ENCODE data around the gene OSBP. TPM values are rescaled to one million over a fixed set of nuclear protein-coding genes. Genes with fewer than 3 reads are reported as not detected.

OSBP gene
- total and polyA plus RNA-seq, 9 of the 15 experiments (the other 6 are each of a cell fraction or from before 2014, with no cell fraction given), result 11.7 to 49.0 (median 28.7) TPM

- TF ChIP-seq ZNF253 (CRISPR knock-in tag; conservative IDR thresholded peaks at IDR 0.05) (no peak), MYC (IDR thresholded peaks at IDR 0.05; ENCODE audit: low read depth, low read length) (peak; percentile 96), MYC (CRISPR knock-in tag; IDR thresholded peaks at IDR 0.05; ENCODE audit: borderline replicate concordance, low read depth) (no peak), RNF219 (CRISPR knock-in tag; IDR thresholded peaks at IDR 0.05) (no peak), EP400 (IDR thresholded peaks at IDR 0.05) (peak; percentile 85), NELFE (IDR thresholded peaks at IDR 0.05; ENCODE audit: insufficient read depth, insufficient read length) (no peak), RBFOX2 (IDR thresholded peaks at IDR 0.05; ENCODE audit: low read depth, low read length) (0 out of 2 replicates have a peak, but pooled peaks have one; percentile 2), MLLT1 (IDR thresholded peaks at IDR 0.05) (peak in 1 of 2 experiments; percentile 1; a peak in 1 of 4 replicates), DNMT1 (IDR thresholded peaks at IDR 0.05) (no peak), E2F5 (CRISPR knock-in tag; IDR thresholded peaks at IDR 0.05) (no peak), TEAD4 (IDR thresholded peaks at IDR 0.05; ENCODE audit: low read length) (peak; percentile 91), TEAD4 (CRISPR knock-in tag; IDR thresholded peaks at IDR 0.05; ENCODE audit: borderline replicate concordance) (no peak), NONO (IDR thresholded peaks at IDR 0.05; ENCODE audit: low read depth in 2 of 2, low read length in 1 of 2) (no peak), ATF1 (CRISPR knock-in tag; IDR thresholded peaks at IDR 0.05) (no peak), ATF1 (tag; IDR thresholded peaks at IDR 0.05) (peak; percentile 57; the same call in 1 of the 2 replicates), ZBTB8A (IDR thresholded peaks at IDR 0.05; ENCODE audit: partially characterized antibody) (peak; percentile 78), SRSF7 (optimal IDR thresholded peaks at IDR 0.05; ENCODE audit: low read depth, low read length) (no peak), MAZ (CRISPR knock-in tag; conservative IDR thresholded peaks at IDR 0.05 in 1 of 2, IDR thresholded peaks at IDR 0.05 in 1 of 2) (0 out of 4 replicates have a peak, but pooled peaks of 1 of the 2 experiments have one; percentile 15), PHB (CRISPR knock-in tag; IDR thresholded peaks at IDR 0.05) (no peak), ESRRB (CRISPR knock-in tag; IDR thresholded peaks at IDR 0.05; ENCODE audit: borderline replicate concordance) (no peak), ZNF717 (CRISPR knock-in tag; IDR thresholded peaks at IDR 0.05) (no peak), ETV1 (tag; conservative IDR thresholded peaks at IDR 0.05; ENCODE audit: low read depth) (peak; percentile 92)
Observed at GRCh38 chr11:59556115-59556916, 59.3 kb downstream of the OSBP start (continued).

All from K562 (cell line).